ENCODE measurements around the gene CLEC4E. TPM values are rescaled to one million over a fixed set of nuclear protein-coding genes. Genes with fewer than 3 reads are reported as not detected.

CLEC4E gene
- total and polyA plus RNA-seq, 12 donors = 0.25 to 5.5 (median 1.0) TPM; not detected in 2

GRCh38 chr12:8556531-8557097, 15.9 kb upstream of the CLEC4E start:
- ATAC-seq (no peak), DNase-seq (no peak)
- peaks cover 0 to 3% (median 0%) of the 10 kb centered on the region in 7 donors for H3K27me3 ChIP-seq
- 70 to 73% methylated on average over 2 of the region's 2 CpGs for WGBS, 2 donors
- no peaks in the 10 kb centered on the region for H3K4me1 ChIP-seq
- no peak overlapping the region for H3K4me3 ChIP-seq
- TF ChIP-seq CTCF (IDR thresholded peaks at IDR 0.05) = no peak
- H3K36me3 ChIP-seq = no peaks in the 10 kb centered on the region
- peaks cover 0 to 5% (median 0%) of the 10 kb centered on the region in 11 donors for H3K9me3 ChIP-seq
- H3K27ac ChIP-seq = no peak overlapping the region
- intact Hi-C loops (cut with DNase I) = no loop called here

GRCh38 chr12:8554451-8555195, 13.9 kb upstream of the CLEC4E start:
- Histone ChIP-seq H3K4me1 (no peaks in the 10 kb centered on the region), H3K36me3 (no peaks in the 10 kb centered on the region), H3K27me3 (peaks cover 0 to 3% (median 0%) of the 10 kb centered on the region in 7 donors), H3K9me3 (no peaks in the 10 kb centered on the region), H3K4me3 (no peak overlapping the region), H3K27ac (no peak overlapping the region)
- ATAC-seq = no peak
- no peak for TF ChIP-seq CTCF (IDR thresholded peaks at IDR 0.05)
- WGBS, 2 donors = 80 to 84% methylated on average over 5 of the region's 5 CpGs
- no peak for DNase-seq
- intact Hi-C loops (cut with DNase I) = no loop called here

- H3K9me3 ChIP-seq = no peaks in the 10 kb centered on the region
- WGBS, 2 donors = 76% methylated on average over 6 of the region's 6 CpGs
- no peak overlapping the region for H3K27ac ChIP-seq
- no peak for TF ChIP-seq CTCF (IDR thresholded peaks at IDR 0.05)
- H3K27me3 ChIP-seq = peaks cover 0 to 3% (median 0%) of the 10 kb centered on the region in 7 donors
- intact Hi-C loops (cut with DNase I) = no loop called here
- no peaks in the 10 kb centered on the region for H3K4me1 ChIP-seq
- H3K36me3 ChIP-seq = no peaks in the 10 kb centered on the region
- H3K4me3 ChIP-seq = no peak overlapping the region
- DNase-seq (no peak), ATAC-seq (no peak)
These were observed 12.5 kb upstream of the CLEC4E start for GRCh38 chr12:8553088-8553627.

GRCh38 chr12:8549381-8549780, 8.7 kb upstream of the CLEC4E start:
- H3K9me3 ChIP-seq = no peaks in the 10 kb centered on the region
- intact Hi-C loops (cut with DNase I) = loop anchor here in 6 of 10 donors (5.0 to 10.0 kb wide), 6 partner anchors 55 to 498 kb away; partner anchors contain the start of gene A2ML1 (in 1 of the 6)
- peaks cover 0 to 5% (median 0%) of the 10 kb centered on the region in 9 donors for H3K4me1 ChIP-seq
- TF ChIP-seq CTCF (IDR thresholded peaks at IDR 0.05) = no peak
- no peaks in the 10 kb centered on the region for H3K36me3 ChIP-seq
- WGBS, 2 donors = 68 to 81% methylated on average over 5 of the region's 5 CpGs
- DNase-seq (no peak), ATAC-seq (no peak)
- no peak overlapping the region for H3K4me3 ChIP-seq
- peaks cover 0 to 5% (median 0%) of the 10 kb centered on the region in 7 donors for H3K27me3 ChIP-seq
- no peak overlapping the region for H3K27ac ChIP-seq
